GM12872 (cell line): Measurements from ENCODE around the gene TOPBP1.

Source experiments
- TF ChIP-seq, protein P1 (sequence below): IDR thresholded peaks from 3 replicates; pipeline ENCODE4 v1.5.1; 2011; ENCODE audit warnings: low read depth, mild to moderate bottlenecking, low read length, moderate library complexity; ENCODE audit not compliant: insufficient read depth

The TOPBP1 gene

DNA sequence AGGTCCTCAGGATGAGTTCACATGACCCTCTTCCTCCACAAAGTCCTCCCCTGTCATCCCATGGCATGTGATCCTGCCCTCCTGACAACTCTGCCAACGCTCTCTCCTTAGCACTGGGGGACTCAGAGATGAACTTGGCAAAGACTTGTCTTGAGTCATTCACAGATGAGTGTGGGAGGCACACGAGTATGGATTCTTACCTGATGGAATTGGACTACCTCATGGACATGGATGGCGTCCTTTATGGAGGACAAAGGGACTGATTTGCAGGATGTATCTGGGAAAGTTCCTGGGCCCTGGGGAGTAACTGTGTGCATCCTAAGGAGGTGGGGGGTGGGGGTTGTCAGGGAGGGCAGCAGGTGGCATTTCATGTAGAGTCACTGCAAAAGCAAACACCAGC, 38.2 kb upstream of the TOPBP1 start:
- TF ChIP-seq, protein P1, sequence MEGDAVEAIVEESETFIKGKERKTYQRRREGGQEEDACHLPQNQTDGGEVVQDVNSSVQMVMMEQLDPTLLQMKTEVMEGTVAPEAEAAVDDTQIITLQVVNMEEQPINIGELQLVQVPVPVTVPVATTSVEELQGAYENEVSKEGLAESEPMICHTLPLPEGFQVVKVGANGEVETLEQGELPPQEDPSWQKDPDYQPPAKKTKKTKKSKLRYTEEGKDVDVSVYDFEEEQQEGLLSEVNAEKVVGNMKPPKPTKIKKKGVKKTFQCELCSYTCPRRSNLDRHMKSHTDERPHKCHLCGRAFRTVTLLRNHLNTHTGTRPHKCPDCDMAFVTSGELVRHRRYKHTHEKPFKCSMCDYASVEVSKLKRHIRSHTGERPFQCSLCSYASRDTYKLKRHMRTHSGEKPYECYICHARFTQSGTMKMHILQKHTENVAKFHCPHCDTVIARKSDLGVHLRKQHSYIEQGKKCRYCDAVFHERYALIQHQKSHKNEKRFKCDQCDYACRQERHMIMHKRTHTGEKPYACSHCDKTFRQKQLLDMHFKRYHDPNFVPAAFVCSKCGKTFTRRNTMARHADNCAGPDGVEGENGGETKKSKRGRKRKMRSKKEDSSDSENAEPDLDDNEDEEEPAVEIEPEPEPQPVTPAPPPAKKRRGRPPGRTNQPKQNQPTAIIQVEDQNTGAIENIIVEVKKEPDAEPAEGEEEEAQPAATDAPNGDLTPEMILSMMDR: no peak

DNA sequence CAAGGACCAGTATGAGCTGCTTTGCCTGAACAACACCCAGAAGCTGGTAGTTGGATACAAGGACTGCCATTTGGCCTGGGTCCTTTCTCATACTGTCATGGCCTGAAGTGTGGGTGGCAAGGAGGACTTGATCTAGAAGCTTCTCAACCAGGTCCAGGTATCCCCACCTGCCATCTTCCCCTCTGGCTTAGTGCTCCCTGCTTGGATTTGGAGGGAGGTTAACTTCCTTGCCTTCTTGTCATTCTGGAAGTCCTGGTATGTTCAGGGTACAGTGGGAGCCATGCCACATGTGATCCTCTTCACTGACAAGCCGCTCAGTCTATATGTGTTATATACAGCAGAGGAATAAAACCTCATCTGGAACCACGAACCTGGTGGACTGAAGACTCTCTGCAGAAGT, 37.7 kb upstream of the TOPBP1 start:
- TF ChIP-seq, protein P1: no peak

DNA sequence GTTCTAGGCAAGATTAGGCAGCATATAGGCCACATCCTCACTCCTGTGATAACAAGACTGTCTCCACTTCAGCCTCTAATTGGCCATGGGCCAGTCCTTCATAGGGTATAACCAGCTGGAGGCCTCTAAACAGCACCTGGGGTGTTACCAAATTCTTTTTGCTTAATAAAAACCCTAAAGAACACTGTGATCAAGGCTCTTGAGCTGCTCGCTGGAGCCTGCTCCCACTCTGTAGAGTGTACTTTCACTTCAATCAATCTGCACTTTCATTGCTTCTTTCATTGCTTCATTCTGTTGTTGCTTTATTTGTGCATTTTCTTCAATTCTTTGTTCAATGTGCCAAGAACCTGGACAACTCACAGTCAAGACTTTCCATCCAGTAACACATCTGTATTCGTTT, 36.2 kb upstream of the TOPBP1 start:
- TF ChIP-seq, protein P1: no peak

DNA sequence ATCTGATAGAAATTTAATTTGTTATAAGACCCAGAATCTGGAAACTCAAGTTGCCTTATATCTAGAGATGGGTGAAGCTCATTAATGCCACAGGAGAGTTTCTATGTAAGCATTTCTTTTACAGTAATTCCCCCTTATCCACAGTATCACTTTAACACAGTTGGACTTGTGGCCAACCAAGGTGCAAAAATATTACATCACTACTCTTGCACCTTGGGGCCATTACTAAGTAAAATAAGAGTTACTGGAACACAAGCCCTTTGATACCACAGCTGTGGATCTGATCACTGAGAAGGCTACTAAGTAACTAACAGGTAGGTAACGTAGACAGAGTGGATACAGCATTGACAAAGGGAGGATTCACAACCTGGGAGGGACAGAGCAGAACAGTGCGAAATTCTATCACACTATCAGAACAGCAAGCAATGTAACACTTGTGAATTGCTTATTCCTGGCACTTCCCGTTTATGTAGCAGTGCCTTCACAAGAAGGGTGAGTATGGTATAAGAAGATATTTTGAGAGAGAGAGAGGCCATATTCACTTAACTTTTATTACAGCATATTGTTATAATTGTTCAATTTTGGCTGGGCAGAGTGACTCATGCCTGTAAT, 33.9 kb upstream of the TOPBP1 start:
- TF ChIP-seq, protein P1: no peak

DNA sequence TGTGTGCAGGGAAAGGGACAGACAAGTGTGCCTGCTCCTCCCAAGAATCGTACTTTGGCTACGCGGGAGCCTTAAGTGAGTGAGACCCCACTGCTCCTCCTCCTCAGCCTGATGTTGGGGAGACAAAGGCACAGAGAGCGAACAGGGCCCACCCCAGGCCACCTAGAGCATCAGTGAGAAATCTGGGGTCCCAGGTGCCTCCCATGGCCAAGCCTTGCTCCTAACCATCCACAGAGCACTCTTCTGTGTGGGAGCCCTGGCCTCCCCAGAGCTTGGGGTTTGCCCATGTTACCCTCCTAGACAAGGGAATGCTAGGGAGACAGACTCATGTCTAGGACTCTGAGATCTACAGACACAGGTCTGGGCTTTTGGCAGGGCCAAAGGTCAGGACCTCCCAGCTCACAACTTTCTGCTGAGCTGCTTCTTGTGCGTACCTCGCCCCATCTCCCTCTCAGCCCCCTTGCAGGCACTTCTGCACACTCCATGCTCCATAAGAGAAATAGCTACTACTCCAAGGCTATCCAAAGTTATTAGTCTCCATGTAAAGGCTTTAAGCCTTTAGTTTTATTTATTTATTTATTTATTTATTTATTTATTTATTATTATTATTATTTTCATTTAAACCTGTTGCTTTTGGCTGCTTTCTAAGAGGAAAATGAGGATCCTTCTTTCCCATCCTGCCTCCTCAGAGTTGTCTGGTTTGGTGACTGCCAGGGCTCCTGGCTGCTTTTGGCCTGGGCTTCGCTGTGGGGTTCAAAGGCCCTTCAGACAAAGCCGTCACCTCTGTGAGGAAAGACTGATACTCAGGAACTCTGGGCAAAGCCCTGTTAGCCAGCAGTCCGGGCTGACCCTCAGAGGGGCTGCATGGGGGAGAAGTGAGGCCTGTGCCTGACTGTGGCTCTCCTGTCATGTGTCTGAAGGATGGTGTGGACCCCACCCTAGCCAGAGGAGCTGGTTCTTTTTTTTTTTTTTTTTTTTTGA, 32.8 kb upstream of the TOPBP1 start:
- TF ChIP-seq, protein P1: no peak

DNA sequence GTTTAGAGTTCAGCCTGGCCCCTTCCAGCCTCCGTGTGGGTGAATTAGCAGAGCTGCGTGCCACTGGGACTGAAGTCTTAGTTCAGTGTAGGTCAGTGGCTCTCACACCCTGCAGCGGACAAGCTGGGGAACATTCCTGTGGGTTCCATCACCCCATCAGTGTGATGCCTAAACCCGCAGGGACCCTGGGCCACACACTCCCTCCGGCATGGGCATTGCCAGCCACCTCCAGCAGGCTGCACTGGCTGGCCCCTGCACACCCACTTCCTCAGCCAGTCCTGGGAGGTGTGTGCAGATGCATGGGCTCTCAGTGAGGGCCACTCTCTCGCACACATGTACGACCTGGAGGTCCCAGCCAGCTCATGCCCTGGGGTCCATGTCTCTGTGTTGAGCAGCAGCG, 32.1 kb upstream of the TOPBP1 start:
- TF ChIP-seq, protein P1: no peak

DNA sequence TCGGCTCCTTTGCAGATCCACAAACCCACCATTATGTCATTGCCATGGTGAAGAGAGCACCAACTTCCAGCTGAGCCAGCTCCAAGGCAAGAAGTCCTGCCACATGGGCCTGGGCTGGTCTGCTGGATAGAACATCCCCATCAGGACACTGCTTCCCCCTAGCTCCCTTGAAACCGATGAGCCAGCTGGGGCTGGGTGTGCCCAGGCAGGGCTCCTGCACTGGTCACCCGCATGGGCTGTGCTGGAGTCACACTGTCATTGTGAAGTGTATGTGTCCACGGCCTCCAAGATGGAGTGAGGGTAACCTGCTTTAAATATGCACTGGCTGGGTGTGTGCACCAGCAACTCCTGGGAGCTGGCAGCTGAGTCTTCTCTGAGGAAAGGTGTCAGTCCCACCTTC, 31.0 kb upstream of the TOPBP1 start:
- TF ChIP-seq, protein P1: no peak
